ENCODE measurements around the gene GNMT. TPM values are rescaled to one million over a fixed set of nuclear protein-coding genes. Genes with fewer than 3 reads are reported as not detected.
A peak's percentile ranks its signal among the peaks of the same experiment; 100 is the strongest.

The GNMT gene
- total and polyA plus RNA-seq, 2 experiments from 2014 or later, result 0.21 to 1.3 TPM

- Histone ChIP-seq H3K4me3 (no peak overlapping the region), H3K4me1 (ENCODE audit: low read depth) (peaks cover 7% of the 10 kb centered on the region), H3K9me3 (ENCODE audit: low read depth) (no peaks in the 10 kb centered on the region), H3K27ac (no peak overlapping the region), H3K27me3 (no peaks in the 10 kb centered on the region), H3K36me3 (peaks cover 25% of the 10 kb centered on the region)
- DNase-seq (ENCODE audit: low read depth in 1 of 2, low spot score in 1 of 2), result no peak
- TF ChIP-seq CTCF (IDR thresholded peaks at IDR 0.05; ENCODE audit: low read depth, low read length), result no peak
Observed at GRCh38 chr6:42932412-42932811, 28.1 kb upstream of the GNMT start.

GRCh38 chr6:42933205-42933604, 27.3 kb upstream of the GNMT start:
- peak in 1 of 2 donors; percentile 41 for DNase-seq (ENCODE audit: low read depth in 1 of 2, low spot score in 1 of 2)
- no peak for TF ChIP-seq CTCF (IDR thresholded peaks at IDR 0.05; ENCODE audit: low read depth, low read length)
- no peak overlapping the region for H3K4me3 ChIP-seq
- H3K36me3 ChIP-seq, result peaks cover 26% of the 10 kb centered on the region
- peaks cover 7% of the 10 kb centered on the region for H3K4me1 ChIP-seq (ENCODE audit: low read depth)
- H3K27ac ChIP-seq, result no peak overlapping the region
- no peaks in the 10 kb centered on the region for H3K27me3 ChIP-seq
- no peaks in the 10 kb centered on the region for H3K9me3 ChIP-seq (ENCODE audit: low read depth)

- H3K9me3 ChIP-seq (ENCODE audit: low read depth), result no peaks in the 10 kb centered on the region
- no peak overlapping the region for H3K4me3 ChIP-seq
- H3K4me1 ChIP-seq (ENCODE audit: low read depth), result peaks cover 7% of the 10 kb centered on the region
- no peak overlapping the region for H3K27ac ChIP-seq
- no peak for DNase-seq (ENCODE audit: low read depth in 1 of 2, low spot score in 1 of 2)
- H3K36me3 ChIP-seq, result peaks cover 29% of the 10 kb centered on the region
- no peaks in the 10 kb centered on the region for H3K27me3 ChIP-seq
- no peak for TF ChIP-seq CTCF (IDR thresholded peaks at IDR 0.05; ENCODE audit: low read depth, low read length)
Observed at GRCh38 chr6:42935322-42935721, 25.2 kb upstream of the GNMT start.

- Histone ChIP-seq H3K4me1 (ENCODE audit: low read depth) (no peaks in the 10 kb centered on the region), H3K4me3 (no peak overlapping the region), H3K9me3 (ENCODE audit: low read depth) (no peaks in the 10 kb centered on the region), H3K27ac (no peak overlapping the region), H3K27me3 (no peaks in the 10 kb centered on the region), H3K36me3 (peaks cover 29% of the 10 kb centered on the region)
- TF ChIP-seq CTCF (IDR thresholded peaks at IDR 0.05; ENCODE audit: low read depth, low read length), result no peak
- no peak for DNase-seq (ENCODE audit: low read depth in 1 of 2, low spot score in 1 of 2)
Observed at GRCh38 chr6:42936398-42936797, 24.2 kb upstream of the GNMT start.

GRCh38 chr6:42937548-42938427, 22.8 kb upstream of the GNMT start:
- H3K27me3 ChIP-seq, result no peaks in the 10 kb centered on the region
- H3K27ac ChIP-seq, result no peak overlapping the region
- no peaks in the 10 kb centered on the region for H3K4me1 ChIP-seq (ENCODE audit: low read depth)
- no peak for TF ChIP-seq CTCF (IDR thresholded peaks at IDR 0.05; ENCODE audit: low read depth, low read length)
- no peak for DNase-seq (ENCODE audit: low read depth in 1 of 2, low spot score in 1 of 2)
- peaks cover 29% of the 10 kb centered on the region for H3K36me3 ChIP-seq
- H3K9me3 ChIP-seq (ENCODE audit: low read depth), result no peaks in the 10 kb centered on the region
- H3K4me3 ChIP-seq, result no peak overlapping the region

Data from cardiac muscle cell (in vitro differentiated cells and primary cell).